HG02571 (cell line): ENCODE data around the gene STOM.

ENCODE experiments used
- ATAC-seq: cut with Tn5 transposase; IDR thresholded peaks from one replicate; pipeline ENCODE4 v1.9.1; 2021; ENCODE audit warnings: mild to moderate bottlenecking, moderate library complexity; ENCODE audit not compliant: unreplicated experiment

Gene STOM

DNA sequence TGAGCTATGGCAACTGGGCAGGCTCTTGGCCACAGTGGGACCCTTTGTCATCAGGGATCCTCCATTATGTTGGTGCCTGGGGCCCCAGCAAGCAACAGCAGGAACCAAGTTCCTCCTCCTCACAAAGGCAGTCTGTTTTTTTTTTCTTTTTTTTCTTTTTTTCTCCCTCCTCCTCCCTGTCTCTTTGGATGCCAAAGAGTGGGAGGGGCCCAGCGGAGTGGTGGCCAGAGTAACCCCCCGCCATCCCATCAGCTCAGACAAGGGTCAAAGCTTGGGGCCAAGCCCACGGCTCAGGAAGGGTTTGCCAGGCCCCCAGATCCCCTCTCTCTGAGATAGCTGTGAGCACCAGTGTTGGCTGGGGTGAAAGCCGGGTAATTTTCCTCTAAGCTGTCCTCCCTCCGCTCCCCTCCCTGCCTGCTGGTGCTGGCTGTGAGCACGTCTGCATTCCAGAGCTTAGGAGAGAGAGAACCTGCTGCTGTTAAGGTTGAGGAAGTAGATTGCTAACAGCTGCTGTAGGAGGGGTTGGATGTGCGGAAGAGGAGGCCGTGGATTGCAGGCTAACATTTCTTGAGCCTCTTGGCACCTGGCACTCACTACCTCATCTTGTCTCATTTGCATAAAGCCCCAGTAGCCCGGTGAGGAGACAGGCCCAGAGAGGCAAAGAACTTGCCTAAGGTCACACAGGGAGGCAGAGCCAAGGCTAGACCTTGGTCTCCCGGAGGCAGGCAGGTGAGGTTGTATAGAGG lies 80.9 kb downstream of the STOM start:
- ATAC-seq: no peak
